H1 (cell line): Measurements from ENCODE around the gene NHEJ1. TPM values are rescaled to one million over a fixed set of nuclear protein-coding genes. Genes with fewer than 3 reads are reported as not detected.

Experiments
- CTCF ChIA-PET: fragments of 300-600 bp; sonication (Branson Sonifier 250); formaldehyde crosslinking; loops from one replicate; lab custom pipeline; 2021; ENCODE audit not compliant: partially characterized antibody; lab: Charles Lee
- POLR2A ChIA-PET: fragments of 300-600 bp; sonication (Branson Sonifier 250); formaldehyde crosslinking; loops from one replicate; lab custom pipeline; 2021; ENCODE audit warnings: inconsistent platforms; ENCODE audit not compliant: partially characterized antibody; lab: Charles Lee
- DNase-seq, 2 experiments: peaks; one replicate each; pipeline versions ENCODE4 v3.0.0 to v3.0.0-alpha.2; 2010 to 2022; ENCODE audit warnings: low spot score in 2 of 2, low read depth in 1 of 2, mixed read lengths in 1 of 2
- FAIRE-seq: peaks from 2 replicates; lab custom pipeline; 2011; peaks lifted over from hg19 to GRCh38; lab: Jason Lieb, UNC
- H2AFZ ChIP-seq: 2 replicates; pipeline ENCODE4 v1.8.1; 2012; ENCODE audit warnings: low read length, inconsistent platforms
- H2AK5ac ChIP-seq: 2 replicates; pipeline ENCODE4 v1.6.1; 2013; ENCODE audit warnings: low read depth, low read length
- H2BK120ac ChIP-seq: replicated peaks from 2 replicates; pipeline ENCODE3; 2013; ENCODE audit warnings: low read depth, low read length, inconsistent platforms
- H2BK12ac ChIP-seq: 2 replicates; pipeline ENCODE4 v1.6.1; 2013; ENCODE audit warnings: low read depth, low read length
- H2BK15ac ChIP-seq: 2 replicates; pipeline ENCODE4 v1.6.1; 2013; ENCODE audit warnings: low read length
- H2BK20ac ChIP-seq: 2 replicates; pipeline ENCODE4 v1.6.1; 2013; ENCODE audit warnings: low read length
- H2BK5ac ChIP-seq: 2 replicates; pipeline ENCODE4 v1.6.1; 2013; ENCODE audit warnings: low read depth, low read length
- H3K14ac ChIP-seq: 2 replicates; pipeline ENCODE4 v1.6.1; 2013; ENCODE audit warnings: inconsistent platforms; ENCODE audit not compliant: insufficient read length
- H3K18ac ChIP-seq: 2 replicates; pipeline ENCODE4 v1.6.1; 2013; ENCODE audit warnings: low read length; ENCODE audit errors: extremely low read depth
- H3K23ac ChIP-seq: 2 replicates; pipeline ENCODE4 v1.6.1; 2013; ENCODE audit warnings: inconsistent platforms; ENCODE audit not compliant: insufficient read length
- H3K23me2 ChIP-seq: 2 replicates; pipeline ENCODE4 v1.6.1; 2013; ENCODE audit warnings: low read depth, low read length
- H3K27ac ChIP-seq: 2 replicates; pipeline ENCODE4 v1.6.1; 2011; ENCODE audit warnings: low read depth, low read length, inconsistent platforms
- H3K27me3 ChIP-seq, 4 experiments: replicated peaks in 1 of 4; 1 replicate in 1 of 4; 2 replicates in 3 of 4; pipeline versions ENCODE4 v1.6.1 to v1.8.1; 2011 to 2013; ENCODE audit warnings: low read length in 3 of 4, mild to moderate bottlenecking in 3 of 4, inconsistent platforms in 2 of 4, mixed read lengths in 2 of 4, moderate library complexity in 1 of 4; ENCODE audit not compliant: control insufficient read depth in 3 of 4, insufficient read depth in 3 of 4; ENCODE audit errors: extremely low read depth in 1 of 4
- H3K36me3 ChIP-seq, 4 experiments: 2 replicates each; pipeline versions ENCODE4 v1.6.1 to v1.8.1; 2011 to 2013; ENCODE audit warnings: mild to moderate bottlenecking in 4 of 4, low read length in 3 of 4, moderate library complexity in 2 of 4, control low read depth in 1 of 4, inconsistent platforms in 1 of 4; ENCODE audit not compliant: insufficient read depth in 4 of 4, control insufficient read depth in 2 of 4
- H3K4ac ChIP-seq: replicated peaks from 2 replicates; pipeline ENCODE3; 2013; ENCODE audit warnings: low read length, low read depth, mixed read lengths, inconsistent platforms; ENCODE audit not compliant: insufficient read length
- H3K4me1 ChIP-seq, 4 experiments: replicated peaks in 1 of 4; 1 replicate in 1 of 4; 2 replicates in 3 of 4; pipeline versions ENCODE4 v1.6.1 to v1.8.1; 2011 to 2013; ENCODE audit warnings: low read length in 3 of 4, inconsistent platforms in 2 of 4, mixed read lengths in 1 of 4; ENCODE audit not compliant: insufficient read depth in 4 of 4, control insufficient read depth in 3 of 4
- H3K4me2 ChIP-seq, 2 experiments: 2 replicates each; pipeline versions ENCODE4 v1.6.1 to v1.8.1; 2011 to 2013; ENCODE audit warnings: low read depth in 2 of 2, low read length in 2 of 2, control low read depth in 1 of 2, inconsistent platforms in 1 of 2, mild to moderate bottlenecking in 1 of 2; ENCODE audit not compliant: insufficient read depth in 1 of 2
- H3K4me3 ChIP-seq, 4 experiments: fragments of 200-600, 300-600 bp in 1 of 4; sonication (generic), shearing (Covaris generic), sonication (Bioruptor Twin) in 1 of 4; 2 replicates each; pipeline versions ENCODE4 v1.5.1 to v1.8.1; 2011 to 2016; ENCODE audit warnings: low read length in 4 of 4, low read depth in 3 of 4, control low read depth in 2 of 4, inconsistent platforms in 2 of 4, mild to moderate bottlenecking in 2 of 4, mixed read lengths in 1 of 4, moderate library complexity in 1 of 4; ENCODE audit not compliant: insufficient read depth in 2 of 4; ENCODE audit errors: extremely low read depth in 1 of 4
- H3K56ac ChIP-seq: replicated peaks from 2 replicates; pipeline ENCODE3; 2013; ENCODE audit warnings: low read depth, mild to moderate bottlenecking, mixed read lengths, low read length, inconsistent platforms; ENCODE audit not compliant: insufficient read length
- H3K79me1 ChIP-seq: 2 replicates; pipeline ENCODE4 v1.6.1; 2013; ENCODE audit warnings: low read depth, low read length, control low read depth
- H3K79me2 ChIP-seq, 2 experiments: 2 replicates each; pipeline versions ENCODE4 v1.6.1 to v1.8.1; 2012 to 2013; ENCODE audit warnings: low read length in 2 of 2, mild to moderate bottlenecking in 2 of 2, inconsistent platforms in 1 of 2; ENCODE audit not compliant: insufficient read depth in 2 of 2, control insufficient read depth in 1 of 2
- H3K9ac ChIP-seq, 4 experiments: replicated peaks in 1 of 4; 1 replicate in 1 of 4; 2 replicates in 3 of 4; pipeline versions ENCODE4 v1.6.1 to v1.8.1; 2011 to 2013; ENCODE audit warnings: low read depth in 3 of 4, low read length in 3 of 4, control low read depth in 2 of 4, mild to moderate bottlenecking in 2 of 4, moderate library complexity in 2 of 4, inconsistent platforms in 1 of 4; ENCODE audit errors: extremely low read depth in 1 of 4
- H3K9me3 ChIP-seq, 2 experiments: 2 replicates each; pipeline versions ENCODE4 v1.6.1 to v1.8.1; 2012 to 2013; ENCODE audit warnings: mild to moderate bottlenecking in 2 of 2, moderate library complexity in 2 of 2, control low read depth in 1 of 2, inconsistent platforms in 1 of 2, low read depth in 1 of 2, low read length in 1 of 2, mixed read lengths in 1 of 2; ENCODE audit not compliant: insufficient read depth in 2 of 2
- H4K20me1 ChIP-seq, 2 experiments: replicated peaks in 1 of 2; 2 replicates each; pipeline versions ENCODE3 to v1.8.1; 2011 to 2013; ENCODE audit warnings: inconsistent platforms in 2 of 2, low read length in 2 of 2, mild to moderate bottlenecking in 1 of 2; ENCODE audit not compliant: insufficient read depth in 2 of 2, control insufficient read depth in 1 of 2
- H4K5ac ChIP-seq: 2 replicates; pipeline ENCODE4 v1.6.1; 2013; ENCODE audit warnings: low read length, low read depth, mixed read lengths, inconsistent platforms; ENCODE audit not compliant: insufficient read length
- H4K8ac ChIP-seq: 2 replicates; pipeline ENCODE4 v1.8.0; 2013; ENCODE audit warnings: mild to moderate bottlenecking, moderate library complexity, low read length, inconsistent platforms; ENCODE audit not compliant: insufficient read depth; ENCODE audit errors: extremely low read depth
- H4K91ac ChIP-seq: replicated peaks from 2 replicates; pipeline ENCODE3; 2013; ENCODE audit warnings: low read length, mixed read lengths, inconsistent platforms; ENCODE audit not compliant: insufficient read length
- ASH2L ChIP-seq: fragments of 200-600, 300-600 bp; sonication (generic); IDR thresholded peaks from one replicate; pipeline ENCODE4 v1.7.1; 2017; ENCODE audit warnings: low read length
- CHD2 ChIP-seq: IDR thresholded peaks from 2 replicates; pipeline ENCODE4 v1.6.1; 2012; ENCODE audit warnings: low read length, improper control_type of control experiment
- CREB1 ChIP-seq: IDR thresholded peaks from 2 replicates; pipeline ENCODE4 v1.6.1; 2012; ENCODE audit warnings: inconsistent platforms
- CTBP2 ChIP-seq: IDR thresholded peaks from 2 replicates; pipeline ENCODE4 v1.7.0; 2011; ENCODE audit warnings: borderline replicate concordance, mild to moderate bottlenecking, moderate library complexity, mixed read lengths, low read length; ENCODE audit not compliant: insufficient read depth, insufficient read length
- HDAC2 ChIP-seq, 2 experiments: fragments of 300-600 bp in 1 of 2; sonication (generic) in 1 of 2; IDR thresholded peaks; 2 replicates each; pipeline ENCODE4 v1.6.1; 2011 to 2012; ENCODE audit warnings: low read depth in 2 of 2, low read length in 2 of 2, mild to moderate bottlenecking in 2 of 2, moderate library complexity in 2 of 2, borderline replicate concordance in 1 of 2, inconsistent platforms in 1 of 2
- KDM1A ChIP-seq: fragments of 200-600, 300-600 bp; sonication (generic); IDR thresholded peaks from 2 replicates; pipeline ENCODE4 v1.7.1; 2016; ENCODE audit warnings: mild to moderate bottlenecking, low read length, borderline replicate concordance
- NRF1 ChIP-seq: IDR thresholded peaks from 2 replicates; pipeline ENCODE4 v1.6.1; 2011; ENCODE audit warnings: mild to moderate bottlenecking, low read depth, low read length, improper control_type of control experiment
- RFX5 ChIP-seq: IDR thresholded peaks from 2 replicates; pipeline ENCODE4 v1.6.1; 2011; ENCODE audit warnings: low read depth, low read length, improper control_type of control experiment, borderline replicate concordance
- SRF ChIP-seq: IDR thresholded peaks from 2 replicates; pipeline ENCODE4 v1.6.1; 2011; ENCODE audit warnings: mild to moderate bottlenecking, low read depth, low read length, moderate library complexity
- TCF12 ChIP-seq: IDR thresholded peaks from 2 replicates; pipeline ENCODE4 v1.6.1; 2011; ENCODE audit warnings: low read depth, mild to moderate bottlenecking, low read length
- ZNF274 ChIP-seq: IDR thresholded peaks from 2 replicates; pipeline ENCODE4 v1.7.0; 2012; ENCODE audit warnings: low read length, borderline replicate concordance; ENCODE audit errors: extremely low read depth
- WGBS, 2 experiments: shearing (Covaris generic) in 1 of 2; methylation state at CpG; one replicate each; pipeline versions ENCODE4 v1.1.6 to v1.1.7; 2013 to 2015; ENCODE audit warnings: low lambda C conversion rate in 2 of 2, mixed read lengths in 2 of 2, inconsistent platforms in 1 of 2, low coverage in 1 of 2, missing lambda C conversion rate in 1 of 2; ENCODE audit not compliant: insufficient replicate concordance in 2 of 2, insufficient coverage in 1 of 2, insufficient read length in 1 of 2; ENCODE audit errors: extremely low coverage in 1 of 2, missing lambda C conversion rate in 1 of 2; 5-methylcytosine and 5-hydroxymethylcytosine counted together
- polyA plus RNA-seq, 7 experiments: library from polyadenylated mRNA; depleted of rRNA in 3 of 7; stranded (reverse) in 5 of 7; unstranded in 2 of 7; fragments of >200 nt in 5 of 7; fragments of 200-250 nt in 2 of 7; gene quantifications; 1 replicate in 5 of 7; 2 replicates in 1 of 7; 4 replicates in 1 of 7; pipeline versions ENCODE4 v1.2.1 to v1.2.3, GENCODE V29; 2011 to 2013; ENCODE audit warnings: missing spikeins in 2 of 7, mixed read lengths in 2 of 7
- total RNA-seq: library from RNA; stranded (reverse); fragmentation: NEBNext Ultra II Directional; extraction: Animal tissue kit (Norgen Biotek cat#: 25700); gene quantifications from 2 replicates; pipeline ENCODE4 v1.2.1, GENCODE V29; 2021
- TF ChIP-seq, protein P1 (sequence below), 3 experiments: IDR thresholded peaks; 1 replicate in 2 of 3; 2 replicates in 1 of 3; pipeline versions ENCODE4 v1.5.1 to v1.6.1; 2011; ENCODE audit warnings: low read length in 3 of 3, mild to moderate bottlenecking in 3 of 3, inconsistent platforms in 2 of 3, low read depth in 1 of 3, moderate library complexity in 1 of 3; ENCODE audit not compliant: insufficient read depth in 1 of 3; ENCODE audit errors: control extremely low read depth in 1 of 3

Gene NHEJ1
- total and polyA plus RNA-seq, 2 of the 8 experiments (the other 6 are each of a cell fraction or from before 2014, with no cell fraction given) = 22.7 to 24.1 TPM

DNA sequence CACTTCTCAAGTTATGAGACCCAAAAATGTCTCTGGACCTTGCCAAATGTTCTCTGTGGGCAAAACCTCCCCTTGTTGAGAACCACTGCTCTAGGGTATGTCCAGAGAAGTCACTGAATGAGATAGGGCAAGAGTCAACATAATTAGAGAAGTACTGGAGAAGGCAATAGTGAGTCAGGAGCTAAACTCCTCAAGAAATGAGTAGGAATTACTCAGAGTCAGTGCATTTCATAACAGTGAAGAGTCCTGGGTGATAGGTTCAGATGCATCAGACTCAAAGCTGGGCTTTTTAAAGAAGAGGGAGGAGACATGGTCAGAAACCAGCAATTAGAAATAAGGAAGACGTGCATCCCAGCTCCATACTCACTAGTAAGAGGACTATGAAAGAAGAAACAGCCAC is 61.3 kb downstream of the NHEJ1 start:
- Histone ChIP-seq H2AK5ac (no peak overlapping the region), H3K4me1 (no peaks in the 10 kb centered on the region), H3K4me2 (no peak overlapping the region), H2BK12ac (no peak overlapping the region), H4K8ac (no peak overlapping the region), H3K9me3 (no peaks in the 10 kb centered on the region), H2BK20ac (no peak overlapping the region), H4K91ac (no peak overlapping the region), H3K9ac (no peak overlapping the region), H2BK15ac (no peak overlapping the region), H3K4me3 (no peak overlapping the region), H3K79me1 (no peaks in the 10 kb centered on the region), H2AFZ (no peak overlapping the region), H3K79me2 (no peaks in the 10 kb centered on the region), H4K20me1 (no peaks in the 10 kb centered on the region), H4K5ac (no peak overlapping the region), H3K36me3 (no peaks in the 10 kb centered on the region), H3K18ac (no peak overlapping the region), H3K14ac (no peak overlapping the region), H3K23ac (no peak overlapping the region), H2BK120ac (no peak overlapping the region), H3K4ac (no peak overlapping the region), H3K56ac (no peak overlapping the region), H2BK5ac (no peak overlapping the region), H3K27me3 (no peaks in the 10 kb centered on the region), H3K27ac (no peak overlapping the region), H3K23me2 (no peaks in the 10 kb centered on the region)
- DNase-seq (no peak), FAIRE-seq (no peak)
- ChIA-PET POLR2A (interaction anchor here (0.5 kb wide), 1 partner anchor 26 kb away, joined by 3 read pairs; no protein-coding TSS in a partner anchor), CTCF (interaction anchor here (0.8 to 37.2 kb wide), 5 partner anchors 13 to 69 kb away, joined by 3 to 1777 read pairs (median 7); partner anchors contain the start of genes CFAP65 and IHH)
- 81% methylated on average over 1 of the region's 1 CpG; no CpG with 5 or more reads in 1 of the 2 experiments for WGBS, 2 experiments
- TF ChIP-seq CHD2 (no peak), SRF (no peak), HDAC2 (IDR thresholded peaks at IDR 0.05; ENCODE audit: borderline replicate concordance in 1 of 2, low read depth in 2 of 2, low read length in 2 of 2) (no peak), CREB1 (no peak), ASH2L (no peak), NRF1 (no peak), CTBP2 (no peak), RFX5 (no peak), KDM1A (no peak), ZNF274 (no peak), TCF12 (no peak)
- TF ChIP-seq, protein P1, sequence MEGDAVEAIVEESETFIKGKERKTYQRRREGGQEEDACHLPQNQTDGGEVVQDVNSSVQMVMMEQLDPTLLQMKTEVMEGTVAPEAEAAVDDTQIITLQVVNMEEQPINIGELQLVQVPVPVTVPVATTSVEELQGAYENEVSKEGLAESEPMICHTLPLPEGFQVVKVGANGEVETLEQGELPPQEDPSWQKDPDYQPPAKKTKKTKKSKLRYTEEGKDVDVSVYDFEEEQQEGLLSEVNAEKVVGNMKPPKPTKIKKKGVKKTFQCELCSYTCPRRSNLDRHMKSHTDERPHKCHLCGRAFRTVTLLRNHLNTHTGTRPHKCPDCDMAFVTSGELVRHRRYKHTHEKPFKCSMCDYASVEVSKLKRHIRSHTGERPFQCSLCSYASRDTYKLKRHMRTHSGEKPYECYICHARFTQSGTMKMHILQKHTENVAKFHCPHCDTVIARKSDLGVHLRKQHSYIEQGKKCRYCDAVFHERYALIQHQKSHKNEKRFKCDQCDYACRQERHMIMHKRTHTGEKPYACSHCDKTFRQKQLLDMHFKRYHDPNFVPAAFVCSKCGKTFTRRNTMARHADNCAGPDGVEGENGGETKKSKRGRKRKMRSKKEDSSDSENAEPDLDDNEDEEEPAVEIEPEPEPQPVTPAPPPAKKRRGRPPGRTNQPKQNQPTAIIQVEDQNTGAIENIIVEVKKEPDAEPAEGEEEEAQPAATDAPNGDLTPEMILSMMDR (IDR thresholded peaks at IDR 0.05; ENCODE audit: control extremely low read depth in 1 of 3, insufficient read depth in 1 of 3, low read depth in 1 of 3, low read length in 3 of 3) = no peak
